CD4-positive, alpha-beta T cell treated with Interferon alpha-2 for 1 hour (primary cell): ENCODE results near the gene ONECUT3.
"Not testable (repeated sequence)": the region's sequence is repeated elsewhere in the genome, so short reads cannot be mapped to it uniquely, and the experiment has no call there.

Source experiments
- DNase-seq, 2 donors: peaks; one replicate each; pipeline ENCODE4 v3.0.0-alpha.2; 2020 to 2022

Gene ONECUT3

DNA sequence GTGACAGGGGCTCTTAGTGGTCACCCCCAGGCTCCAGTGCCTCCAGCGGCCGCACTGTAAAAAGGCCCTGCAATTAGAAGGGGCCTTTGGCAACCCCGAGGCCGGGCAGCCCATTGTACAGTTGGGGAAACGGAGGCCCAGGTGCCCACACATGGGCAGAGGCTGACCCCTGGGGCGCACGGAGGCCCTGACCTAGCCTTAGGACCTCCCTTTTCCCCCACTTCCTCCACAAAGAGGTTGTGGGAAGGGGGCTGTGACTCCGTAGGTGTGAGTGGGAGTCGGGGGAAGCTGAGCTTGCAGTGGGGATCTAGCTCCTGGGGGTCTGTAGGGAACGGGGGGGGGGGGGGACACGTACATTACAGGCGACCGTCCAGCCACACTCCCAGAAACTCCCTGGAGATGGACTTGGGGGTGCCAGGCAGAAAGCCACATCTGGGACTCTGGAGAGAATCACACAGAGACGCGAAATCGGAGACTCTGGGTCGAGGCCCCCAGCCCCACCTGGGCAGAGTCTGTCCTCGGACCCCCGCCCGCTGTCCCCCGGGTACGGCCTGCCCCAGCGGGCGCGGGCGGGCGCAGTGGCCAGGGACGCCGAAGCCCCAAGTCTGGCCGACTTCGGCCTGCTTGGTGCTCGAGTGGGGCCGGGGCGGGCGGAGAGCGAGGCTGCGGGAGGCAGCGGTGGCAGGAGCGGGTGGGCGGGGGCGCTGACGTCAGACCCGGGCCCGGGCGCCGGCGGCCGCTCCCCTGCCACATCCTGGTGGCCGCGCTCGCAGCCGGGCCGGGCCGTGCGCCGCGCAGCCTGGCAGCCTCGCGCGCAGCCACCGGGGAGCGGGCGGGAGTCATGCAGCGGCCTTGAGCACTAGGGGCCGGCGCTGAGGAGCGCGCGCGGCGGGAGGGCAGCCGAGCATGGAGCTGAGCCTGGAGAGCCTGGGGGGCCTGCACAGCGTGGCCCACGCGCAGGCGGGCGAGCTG is at the start of gene ONECUT3:
Gene ONECUT3, plus strand, starts transcription at position 750 of the 972 bp plus-strand sequence. Its CDS starts 157 bp downstream, at position 907.
- no peak for DNase-seq

DNA sequence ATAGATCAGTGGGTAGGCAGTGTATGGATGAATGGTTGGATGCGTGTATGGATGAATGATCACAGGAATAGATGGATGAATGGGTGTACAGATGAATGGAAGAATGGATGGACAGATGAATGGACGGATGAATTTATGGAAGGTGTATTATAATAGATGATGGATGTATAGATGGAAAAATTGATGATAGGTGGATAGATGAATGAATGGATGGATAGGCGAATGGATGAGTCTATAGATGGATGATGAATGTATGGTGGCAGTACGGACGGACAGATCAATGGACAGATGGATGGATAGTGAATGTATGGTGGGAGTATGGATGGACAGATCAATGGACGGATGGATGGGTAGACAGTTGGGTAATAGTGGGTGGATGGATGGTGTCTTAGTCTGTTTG is 49.0 kb upstream of the ONECUT3 start:
- DNase-seq: no peak

DNA sequence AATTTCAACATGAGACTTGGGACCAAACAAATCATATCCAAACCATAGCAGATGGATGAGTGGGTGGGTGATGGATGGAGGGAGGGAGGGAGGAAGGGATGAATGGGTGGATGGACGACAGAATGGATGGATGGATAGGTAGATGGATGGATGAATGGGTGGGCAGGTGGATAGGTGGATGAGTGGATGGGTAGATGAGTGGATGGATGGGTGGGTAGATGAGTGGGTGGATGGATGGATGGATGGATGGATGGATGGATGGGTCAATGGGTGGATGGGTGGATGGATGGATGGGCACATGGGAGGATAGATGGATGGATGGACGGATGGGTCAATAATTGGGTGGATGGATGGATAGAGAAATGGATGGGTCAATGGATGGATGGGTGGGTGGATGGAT is 47.9 kb upstream of the ONECUT3 start:
- no peak for DNase-seq

DNA sequence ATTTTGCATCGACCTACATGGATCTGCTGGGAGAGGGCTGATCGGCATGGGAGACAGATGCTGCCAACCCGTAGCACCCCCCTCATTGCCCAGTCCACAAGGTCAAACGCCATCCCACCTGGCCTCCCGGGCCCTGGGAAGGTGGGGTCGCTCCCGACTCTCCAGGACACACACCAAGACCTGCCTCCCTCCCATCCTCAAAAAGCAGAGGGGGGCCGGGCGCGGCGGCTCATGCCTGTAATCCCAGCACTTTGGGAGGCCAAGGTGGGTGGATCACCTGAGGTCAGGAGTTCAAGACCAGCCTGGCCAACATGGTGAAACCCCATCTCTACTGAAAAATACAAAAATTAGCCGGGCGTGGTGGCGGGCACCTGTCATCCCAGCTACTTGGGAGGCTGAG is 46.7 kb upstream of the ONECUT3 start:
- not testable (repeated sequence) for DNase-seq

DNA sequence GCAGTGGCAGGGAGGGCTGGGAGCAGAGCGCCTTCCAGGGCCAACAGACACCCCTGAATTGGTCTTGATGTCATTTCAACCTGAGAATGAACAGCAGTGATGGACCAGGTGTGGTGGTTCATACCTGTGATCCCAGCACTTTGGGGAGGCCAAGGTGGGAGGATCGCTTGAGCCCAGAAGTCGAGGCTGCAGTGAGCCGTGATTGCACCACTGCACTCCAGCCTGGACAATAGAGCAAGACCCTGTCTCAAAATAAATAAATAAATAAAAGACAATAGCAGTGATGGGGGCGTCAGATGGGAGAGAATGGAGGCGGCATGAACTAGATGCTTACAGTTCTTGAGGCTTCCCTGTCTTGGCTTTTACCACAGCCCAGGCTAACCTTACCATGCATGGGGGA is 46.1 kb upstream of the ONECUT3 start:
- DNase-seq: no peak

DNA sequence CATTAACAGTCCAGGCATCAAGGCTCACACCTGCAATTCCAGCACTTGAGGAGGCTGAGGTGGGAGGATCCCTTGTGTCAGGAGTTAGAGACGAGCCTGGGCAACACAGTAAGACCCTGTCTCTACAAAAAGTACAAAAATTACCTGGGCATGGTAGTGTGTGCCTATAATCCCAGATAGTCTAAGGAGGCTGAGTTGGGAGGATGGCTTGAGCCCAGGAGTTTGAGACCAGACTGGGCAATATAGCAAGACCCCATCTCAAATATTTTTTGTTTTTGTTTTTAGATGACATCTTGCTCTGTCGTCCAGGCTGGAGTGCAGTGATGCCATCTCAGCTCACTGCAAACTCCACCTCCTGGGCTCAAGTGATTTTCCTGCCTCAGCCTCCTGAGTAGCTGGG is 40.1 kb upstream of the ONECUT3 start:
- no peak for DNase-seq

DNA sequence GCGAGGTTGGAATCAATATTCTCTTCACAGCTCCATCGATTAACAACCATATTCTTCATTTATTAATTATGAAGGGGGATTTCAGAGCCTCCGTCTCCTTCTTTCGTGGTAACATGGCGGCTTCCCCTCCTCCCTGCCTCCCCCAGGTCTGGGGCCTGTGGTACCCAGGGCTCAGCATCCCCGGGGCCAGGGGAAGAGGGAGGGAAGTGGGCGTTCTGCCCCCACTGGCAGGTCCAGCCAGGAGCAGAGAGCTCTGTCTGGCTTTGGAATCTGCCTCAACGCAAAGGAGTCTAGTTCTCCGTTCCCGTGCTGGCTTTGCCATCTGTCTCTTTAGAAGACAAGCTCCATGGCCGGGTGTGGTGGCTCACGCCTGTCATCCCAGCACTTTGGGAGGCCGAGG is 37.8 kb upstream of the ONECUT3 start:
- no peak for DNase-seq

DNA sequence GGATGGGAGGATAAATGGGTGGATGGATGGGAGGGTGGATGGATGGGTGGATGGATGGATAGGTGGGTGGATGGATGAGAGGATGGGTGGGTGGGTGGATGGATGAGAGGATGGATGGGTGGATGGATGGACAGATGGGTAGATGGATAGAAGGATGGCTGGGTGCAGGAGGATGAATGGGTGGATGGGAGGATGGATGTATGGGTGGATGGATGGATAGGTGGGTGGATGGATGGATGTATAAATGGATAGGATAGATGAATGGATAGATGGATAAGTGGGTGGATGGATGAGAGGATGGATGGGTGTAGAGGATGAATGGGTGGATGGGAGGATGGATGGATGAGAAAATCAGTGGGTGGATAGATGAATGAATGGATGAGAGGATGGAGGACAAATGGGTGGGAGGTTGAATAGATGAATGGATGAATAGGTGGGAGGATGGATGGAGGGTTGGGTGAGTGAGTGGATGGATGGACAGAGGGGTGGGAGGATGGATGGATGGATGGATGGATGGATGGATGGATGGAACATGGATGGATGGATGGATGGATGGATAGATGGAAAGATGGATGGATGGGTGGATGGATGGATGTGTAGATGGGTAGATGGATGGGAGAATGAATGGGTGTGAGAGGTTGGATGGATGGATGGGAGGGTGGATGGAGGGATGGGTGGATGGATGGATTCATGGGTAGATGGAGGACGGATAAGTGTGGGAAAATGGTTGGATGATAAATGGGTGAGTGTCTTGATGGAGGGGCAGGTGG is 35.9 kb upstream of the ONECUT3 start:
- no peak for DNase-seq

DNA sequence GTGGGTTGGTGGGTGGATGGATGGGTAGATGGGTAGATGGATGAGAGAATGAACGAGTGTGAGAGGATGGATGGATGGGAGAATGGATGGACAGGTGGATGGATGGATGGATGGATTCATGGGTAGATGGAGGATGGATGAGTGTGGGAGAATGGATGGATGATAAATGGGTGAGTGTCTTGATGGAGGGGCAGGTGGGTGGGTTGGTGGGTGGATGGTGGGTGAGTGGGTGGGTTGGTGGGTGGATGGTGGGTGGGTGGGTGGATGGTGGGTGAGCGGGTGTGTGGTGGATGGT is 35.4 kb upstream of the ONECUT3 start:
- no peak for DNase-seq

DNA sequence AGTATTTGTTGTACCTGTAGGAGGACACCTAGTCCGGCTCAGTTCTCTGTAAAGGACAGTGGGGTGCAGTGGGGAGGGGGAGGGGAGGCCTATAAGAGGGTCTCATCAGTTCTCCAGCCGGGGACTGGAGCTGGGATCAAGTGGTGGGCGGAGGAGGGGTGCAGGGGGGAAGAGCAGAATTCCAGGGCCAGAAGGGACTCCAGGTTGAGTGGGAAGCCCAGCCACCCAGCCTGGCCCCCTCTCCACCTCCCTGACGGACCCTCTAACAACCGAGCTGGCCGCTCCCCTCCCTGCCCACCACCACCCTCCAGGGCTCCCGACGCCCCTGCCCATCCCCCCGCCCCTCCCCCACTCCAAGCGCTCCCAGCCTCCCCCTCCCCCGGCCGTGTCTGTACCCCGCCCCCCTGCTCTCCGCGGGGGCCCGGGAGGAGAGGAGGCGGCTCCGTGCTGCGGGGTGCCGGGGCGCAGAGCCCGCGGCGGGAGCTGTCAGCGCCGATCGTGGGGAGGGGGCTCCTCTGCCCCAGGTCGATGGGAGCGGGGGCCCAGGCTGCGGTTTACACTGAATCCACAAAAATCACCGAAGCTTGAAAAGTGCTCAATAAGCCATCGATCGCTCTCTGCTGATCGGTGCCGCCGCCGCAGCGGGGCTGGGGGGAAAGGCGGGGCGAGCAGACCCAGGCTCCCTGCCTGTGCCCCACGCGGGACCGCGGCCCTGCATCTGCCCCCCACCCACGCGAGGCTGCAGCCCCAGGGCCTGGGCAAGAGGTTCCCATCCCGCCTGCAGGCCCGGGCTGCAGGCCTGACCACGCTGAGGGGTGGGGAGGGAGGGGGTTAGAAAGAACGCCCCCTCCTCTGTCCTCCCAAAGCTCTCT is 34.6 kb upstream of the ONECUT3 start:
- no peak for DNase-seq

DNA sequence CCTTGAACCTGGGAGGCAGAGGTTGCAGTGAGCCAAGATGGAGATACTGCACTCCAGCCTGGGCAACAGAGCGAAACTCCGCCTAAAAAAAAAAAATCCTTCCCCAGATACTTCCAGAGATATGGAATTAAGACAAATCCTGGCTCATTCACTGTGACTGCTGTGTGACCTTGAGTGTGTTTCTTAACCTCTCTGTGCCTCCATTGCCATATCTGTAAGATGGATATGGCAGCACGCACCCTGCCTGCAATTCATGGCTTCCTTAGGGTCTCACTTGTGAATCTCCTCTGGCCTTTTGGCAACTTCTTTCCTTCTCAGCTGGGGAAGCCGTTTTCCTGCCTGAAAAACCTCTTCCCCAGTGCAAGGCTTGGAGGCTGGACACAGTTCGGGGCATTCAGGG is 33.8 kb upstream of the ONECUT3 start:
- DNase-seq: no peak

DNA sequence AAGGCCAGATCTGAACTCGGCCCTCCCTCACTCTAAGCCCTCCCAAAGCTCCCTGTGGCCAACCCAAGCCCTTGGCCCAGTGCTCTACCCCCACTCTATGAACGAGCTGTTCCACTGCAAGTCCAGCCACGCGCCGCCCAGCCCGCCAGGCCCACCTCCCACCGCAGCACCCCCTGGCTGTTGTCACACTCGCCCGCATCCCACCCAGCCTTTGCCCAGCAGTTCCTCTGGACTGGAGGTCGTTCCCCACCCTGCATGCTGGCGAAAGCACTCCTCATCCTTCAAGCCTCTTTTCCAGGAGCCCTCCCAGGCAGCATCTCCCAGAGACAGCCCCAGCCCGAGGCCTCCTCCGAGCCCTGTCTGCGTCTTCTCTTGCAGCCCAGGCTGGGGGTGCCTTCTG is 33.1 kb upstream of the ONECUT3 start:
- DNase-seq: no peak

DNA sequence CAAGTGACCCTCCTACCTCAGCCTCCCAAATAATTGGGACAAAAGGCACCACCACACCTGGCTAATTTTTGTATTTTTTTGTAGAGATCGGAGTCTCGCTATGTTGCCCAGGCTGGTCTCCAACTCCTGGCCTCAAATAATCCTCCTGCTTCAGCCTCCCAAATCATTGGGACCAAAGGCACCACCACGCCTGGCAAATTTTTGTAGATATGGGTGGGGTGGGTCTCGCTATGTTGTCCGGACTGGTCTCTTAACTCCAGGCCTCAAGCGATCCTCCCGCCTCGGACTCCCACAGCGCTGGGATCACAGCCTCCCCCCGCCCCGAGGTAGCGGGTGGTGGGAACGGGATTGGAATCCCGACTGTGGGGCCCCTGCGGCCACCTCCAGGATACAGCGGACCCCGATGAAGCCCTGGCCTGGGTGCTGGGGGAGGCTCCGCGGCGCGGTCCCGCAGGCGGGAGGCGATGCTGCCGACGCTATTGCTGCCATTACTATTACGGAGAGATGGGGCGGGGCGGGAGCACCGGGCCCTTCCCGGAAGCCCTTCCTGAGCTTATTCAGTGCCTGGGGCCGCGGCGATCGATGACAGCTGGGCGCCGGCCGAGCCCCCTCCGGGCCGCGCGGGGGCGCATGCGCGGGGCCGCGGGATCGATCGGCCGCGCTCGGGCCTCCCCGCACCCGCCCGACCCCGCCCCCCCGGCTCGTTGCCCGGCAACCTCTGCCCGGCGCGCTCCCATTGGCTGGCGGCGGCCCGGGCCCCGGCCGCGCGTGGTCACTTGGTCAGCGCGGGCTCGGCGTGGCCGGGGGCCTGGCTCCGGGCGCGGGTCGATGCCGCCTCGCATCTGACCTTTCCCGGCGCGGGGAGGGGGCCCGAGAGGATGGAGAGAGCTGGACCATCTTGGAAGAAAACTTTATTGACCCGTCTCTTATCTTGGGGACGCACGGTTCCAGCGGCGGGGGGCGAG is 27.9 kb upstream of the ONECUT3 start:
- DNase-seq: peak; percentile 10 to 51

DNA sequence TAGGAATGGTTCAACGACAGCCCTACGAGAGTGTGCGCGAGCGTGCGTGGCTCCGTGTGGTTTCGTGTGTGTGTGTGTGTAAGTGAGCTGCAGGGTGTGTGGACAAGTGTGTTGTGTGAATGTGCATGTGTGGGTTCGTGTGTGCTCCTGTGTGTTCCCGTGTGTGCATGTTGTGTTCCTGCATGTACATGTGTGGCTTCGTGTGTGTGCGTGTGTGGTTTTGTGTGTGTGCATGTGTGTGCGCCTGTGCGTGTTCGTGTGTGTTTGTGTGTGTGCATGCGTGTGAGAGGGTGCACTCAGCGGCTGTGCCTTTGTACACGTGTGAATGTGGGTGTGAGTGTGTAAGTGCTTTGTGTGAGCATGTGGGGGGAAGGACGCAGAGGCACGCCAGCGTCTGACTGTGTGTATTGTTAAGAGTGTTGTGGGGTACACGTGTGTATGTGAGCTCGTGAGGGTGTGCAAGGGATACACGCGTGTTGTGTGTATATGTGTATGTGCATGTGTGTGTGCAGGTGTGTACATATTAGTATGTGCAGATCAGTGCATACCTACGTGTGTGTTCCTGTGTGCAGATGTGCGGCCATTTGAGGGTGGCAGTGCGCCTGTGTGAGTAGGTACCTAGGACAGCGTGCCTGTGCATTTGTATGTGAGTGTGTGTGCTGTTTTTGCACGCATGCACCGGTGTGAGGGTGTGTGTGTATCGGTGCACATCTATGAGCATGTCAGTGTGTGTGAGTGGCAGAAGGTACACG is 24.3 kb upstream of the ONECUT3 start:
- DNase-seq: no peak

DNA sequence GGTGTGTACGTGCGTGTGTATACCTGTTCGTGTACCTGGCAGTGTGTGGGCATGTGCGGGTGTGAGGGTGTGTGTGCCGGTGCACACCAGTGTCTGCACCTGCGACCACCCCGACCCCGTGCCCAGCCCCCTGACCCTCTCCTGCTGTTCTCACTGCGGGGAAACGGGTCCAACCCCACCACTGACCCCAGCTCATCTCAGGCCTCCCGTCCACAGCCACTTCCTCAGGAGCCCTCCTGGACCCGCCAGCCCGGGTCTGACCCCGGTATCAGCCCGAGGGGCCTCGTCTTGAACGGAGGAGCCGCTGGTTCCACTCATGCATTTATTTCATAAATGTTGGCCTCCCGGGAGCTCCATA is 23.8 kb upstream of the ONECUT3 start:
- DNase-seq: no peak

DNA sequence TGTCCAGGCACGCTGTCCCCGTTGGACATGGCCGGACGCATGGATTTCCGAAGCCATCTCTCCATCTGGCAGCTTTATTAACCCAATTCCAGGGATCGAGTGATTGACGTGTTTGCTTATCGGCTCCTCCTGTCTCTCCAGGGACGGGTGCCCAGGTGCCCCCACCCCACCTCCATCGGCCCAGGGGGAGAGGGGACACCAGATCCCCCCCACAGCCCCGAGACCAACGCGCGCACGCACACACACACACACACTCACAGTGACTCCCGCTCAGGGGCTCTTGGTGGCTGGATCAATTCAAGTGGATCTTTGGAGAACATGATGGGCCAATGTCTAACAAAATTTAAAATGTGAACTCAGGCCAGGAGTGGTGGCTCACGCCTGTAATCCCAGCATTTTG is 23.1 kb upstream of the ONECUT3 start:
- no peak for DNase-seq

DNA sequence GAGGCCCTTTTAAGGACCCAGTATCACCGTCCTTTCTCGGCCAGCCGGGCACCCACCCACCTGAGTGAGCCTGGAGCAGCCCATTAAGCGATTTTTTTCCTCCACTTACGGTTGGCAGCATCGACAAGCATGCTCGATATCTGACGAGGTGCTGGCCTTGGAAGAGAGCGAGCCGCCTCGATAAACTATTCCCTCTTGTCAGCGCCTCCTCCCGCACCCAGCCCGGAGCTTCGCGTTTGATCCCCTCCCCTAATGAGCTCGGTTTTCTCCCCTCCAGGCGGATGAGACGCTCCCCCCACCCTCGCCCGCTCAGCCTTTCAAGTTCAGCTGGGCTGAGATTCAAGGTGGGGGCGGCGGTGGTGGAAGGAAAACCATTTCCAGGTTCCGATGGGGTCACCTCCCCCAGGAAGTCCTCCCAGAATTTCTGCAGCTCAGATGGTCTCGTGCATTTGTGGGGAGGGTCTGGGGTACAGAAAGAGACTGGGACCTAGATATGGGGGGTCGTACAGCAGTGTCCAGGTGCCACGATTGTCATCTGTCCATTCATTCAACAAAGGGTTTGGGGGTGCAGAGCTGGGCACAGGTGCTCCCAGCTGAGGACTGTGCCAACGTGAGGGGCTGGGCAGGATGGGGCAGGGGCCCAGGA is 18.9 kb upstream of the ONECUT3 start:
- DNase-seq: no peak

DNA sequence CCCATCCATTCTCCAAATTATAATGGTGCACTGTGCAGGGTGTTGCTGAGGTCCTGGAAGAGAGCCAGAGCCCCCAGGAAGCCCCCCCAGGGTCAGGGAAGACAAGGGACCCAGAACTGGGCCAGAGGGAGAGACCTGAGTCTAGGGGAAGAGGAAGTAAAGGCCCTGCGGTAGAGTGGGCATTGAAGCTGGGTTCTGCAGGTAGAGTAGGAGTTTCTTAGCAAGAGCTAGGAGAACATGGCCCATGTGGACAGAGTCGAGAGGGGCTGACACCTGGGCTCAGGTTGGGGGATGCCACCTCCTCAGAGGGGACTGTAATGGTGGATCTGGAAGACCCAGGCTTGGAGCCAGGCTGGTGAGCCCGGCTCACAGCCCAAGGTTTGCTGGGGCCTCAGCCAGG is 17.0 kb upstream of the ONECUT3 start:
- no peak for DNase-seq

DNA sequence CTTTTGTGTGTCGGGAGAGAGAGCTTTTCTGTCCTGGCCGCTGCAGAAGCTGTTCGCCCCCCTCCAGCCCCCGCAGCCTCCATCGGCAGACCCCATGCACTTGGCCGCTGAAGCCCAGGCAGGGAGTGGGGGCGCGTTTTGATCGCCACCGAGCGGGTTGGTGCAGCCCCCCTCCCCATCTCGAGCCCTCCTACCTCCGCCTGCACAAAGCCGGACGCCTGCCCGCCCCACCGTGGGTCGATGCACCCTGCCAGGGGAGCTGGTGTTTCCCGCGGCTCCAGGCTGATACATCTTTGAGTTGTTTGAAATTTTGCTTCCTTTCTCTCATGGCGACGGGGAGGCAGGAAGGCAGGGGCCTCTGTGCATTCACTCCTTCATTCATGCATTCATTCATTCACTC is 16.4 kb upstream of the ONECUT3 start:
- no peak for DNase-seq

DNA sequence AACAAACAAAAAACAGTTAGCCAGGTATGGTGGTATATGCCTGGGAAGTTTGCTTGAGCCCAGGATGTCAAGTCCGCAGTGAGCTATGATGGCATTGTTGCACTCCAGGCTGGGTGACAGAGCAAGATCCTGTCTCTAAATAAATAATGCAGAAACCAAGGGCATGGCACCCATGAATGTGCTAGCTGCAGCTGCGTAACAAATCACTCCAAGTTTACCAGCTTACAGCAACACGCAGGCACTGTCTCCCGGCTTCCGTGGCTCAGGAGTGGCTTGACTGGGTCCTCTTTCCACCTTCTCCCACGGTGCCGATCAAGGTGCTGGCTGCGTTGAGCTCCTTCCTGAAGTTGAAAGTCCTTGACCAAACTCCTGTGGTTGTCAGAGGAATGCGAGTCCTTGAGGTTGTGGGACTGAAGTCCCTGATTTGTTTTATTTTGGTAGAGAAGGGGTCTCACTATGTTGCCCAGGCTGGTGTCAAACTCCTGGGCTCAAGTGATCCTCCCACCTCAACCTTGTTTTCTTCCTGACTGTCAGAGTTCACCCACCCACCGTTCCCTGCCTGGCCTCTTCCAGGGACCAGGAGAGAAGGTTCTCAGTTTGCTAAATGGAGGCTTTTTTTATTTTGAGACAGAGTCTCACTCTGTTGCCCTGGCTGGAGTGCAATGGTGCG is 13.2 kb upstream of the ONECUT3 start:
- DNase-seq: no peak
